Glomerular visceral epithelial cell (primary cell): ENCODE data around the gene ATP5IF1.

ENCODE experiments used
- DNase-seq: peaks from one replicate; pipeline ENCODE4 v3.0.0-alpha.2; 2016; ENCODE audit errors: extremely low spot score

The ATP5IF1 gene

GRCh38 chr1:28265577-28265976 lies 29.7 kb downstream of the ATP5IF1 start:
- DNase-seq = no peak

DNA sequence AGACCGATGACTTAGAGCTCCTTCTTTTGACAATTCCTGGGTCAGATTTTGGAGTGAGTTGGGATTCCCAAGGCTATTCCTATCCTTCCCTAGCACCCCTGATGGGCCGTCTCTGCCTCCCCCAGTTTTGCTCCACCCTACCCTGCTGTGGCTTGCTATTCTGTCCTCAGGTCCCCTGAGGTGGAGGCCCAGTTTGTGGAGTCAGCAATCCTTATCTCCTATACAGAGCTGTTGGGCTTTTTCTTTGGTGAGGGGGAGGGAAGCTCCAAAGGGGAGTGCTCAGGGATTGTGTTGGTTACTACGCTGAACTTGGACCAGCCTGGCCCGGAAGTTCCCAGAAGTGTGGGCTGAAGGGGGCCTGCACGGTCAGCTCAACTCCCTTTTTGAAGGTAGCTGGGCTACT lies 31.0 kb downstream of the ATP5IF1 start:
- DNase-seq = no peak

DNA sequence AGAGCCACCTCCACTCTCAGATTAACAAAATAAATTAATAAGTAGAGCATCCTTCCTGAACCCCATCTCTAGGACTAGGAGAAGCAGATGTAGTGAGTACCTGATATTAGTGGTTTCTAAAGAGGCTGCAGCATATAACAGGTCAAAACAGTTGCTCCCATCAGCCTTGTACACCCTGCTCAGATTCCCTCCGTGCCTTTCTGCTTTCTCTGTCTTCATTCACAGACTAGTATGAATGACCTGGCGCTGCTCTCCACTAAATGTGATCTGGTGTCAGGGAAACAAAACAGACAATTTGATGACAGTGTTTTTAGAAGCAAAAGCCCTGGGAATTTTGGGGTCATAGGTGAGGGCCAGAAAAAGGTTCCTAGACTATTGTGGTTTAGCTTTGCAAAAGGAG lies 31.7 kb downstream of the ATP5IF1 start:
- DNase-seq = no peak

DNA sequence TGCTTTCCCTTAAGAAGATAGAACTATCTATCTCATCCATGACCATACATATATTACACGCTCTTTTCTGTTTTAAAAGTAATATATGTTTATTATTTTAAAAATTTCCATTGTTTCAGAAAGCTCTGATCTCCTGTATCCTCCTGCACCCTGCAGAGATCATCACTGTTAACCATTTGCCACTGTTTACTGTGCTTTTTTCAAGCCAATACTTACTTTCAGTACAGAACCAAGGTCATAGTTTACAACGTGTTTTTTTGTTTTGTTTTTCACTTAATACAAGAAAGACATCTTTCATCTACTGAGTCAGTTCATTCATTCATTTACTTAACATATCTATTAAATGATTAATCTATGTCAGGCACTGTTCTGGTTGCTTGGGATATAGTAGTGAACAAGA lies 33.6 kb downstream of the ATP5IF1 start:
- DNase-seq = no peak

- no peak for DNase-seq
These were observed 36.4 kb downstream of the ATP5IF1 start for GRCh38 chr1:28272215-28272852.

- DNase-seq = peak; percentile 49
These were observed 37.4 kb downstream of the ATP5IF1 start for GRCh38 chr1:28273216-28273860.

DNA sequence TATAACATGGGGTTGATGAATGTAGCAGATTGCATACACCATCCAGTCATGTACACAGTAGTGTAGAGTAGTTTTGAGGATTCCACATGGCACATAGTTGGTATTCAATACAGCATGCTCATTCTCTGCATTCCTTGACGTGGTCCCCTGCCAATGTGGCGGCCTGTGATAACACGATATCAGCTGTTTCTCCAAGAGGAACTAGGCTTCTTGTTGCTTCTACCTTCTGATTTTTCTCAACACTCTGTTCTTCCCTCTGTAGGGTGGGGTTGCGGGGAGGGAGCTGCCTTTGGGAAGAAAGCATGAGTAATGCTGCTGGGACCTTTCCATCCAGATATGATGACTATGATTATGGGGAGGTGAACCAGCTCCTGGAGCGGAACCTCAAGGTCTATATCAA lies 42.8 kb downstream of the ATP5IF1 start:
- DNase-seq = no peak

DNA sequence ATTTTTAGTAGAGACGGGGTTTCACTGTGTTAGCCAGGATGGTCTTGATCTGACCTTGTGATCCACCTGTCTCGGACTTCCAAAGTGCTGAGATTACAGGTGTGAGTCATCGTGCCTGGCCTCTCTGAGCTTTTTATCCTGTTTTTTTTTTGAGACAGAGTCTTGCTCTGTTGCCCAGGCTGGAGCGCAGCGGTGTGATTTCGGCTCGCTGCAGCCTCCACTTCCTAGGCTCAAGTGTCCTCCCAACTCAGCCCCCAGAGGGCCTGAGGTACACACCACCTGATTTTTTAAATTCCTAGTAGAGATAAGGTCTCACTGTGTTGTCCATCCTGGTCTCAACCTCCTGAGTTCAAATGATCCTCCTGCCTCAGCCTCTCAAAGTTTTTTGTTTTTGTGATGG lies 43.8 kb downstream of the ATP5IF1 start:
- DNase-seq = no peak

- no peak for DNase-seq
These were observed 44.6 kb downstream of the ATP5IF1 start for GRCh38 chr1:28280501-28280900.

- no peak for DNase-seq
These were observed 45.1 kb downstream of the ATP5IF1 start for GRCh38 chr1:28280977-28281381.

GRCh38 chr1:28281608-28282425 lies 45.9 kb downstream of the ATP5IF1 start:
- no peak for DNase-seq

DNA sequence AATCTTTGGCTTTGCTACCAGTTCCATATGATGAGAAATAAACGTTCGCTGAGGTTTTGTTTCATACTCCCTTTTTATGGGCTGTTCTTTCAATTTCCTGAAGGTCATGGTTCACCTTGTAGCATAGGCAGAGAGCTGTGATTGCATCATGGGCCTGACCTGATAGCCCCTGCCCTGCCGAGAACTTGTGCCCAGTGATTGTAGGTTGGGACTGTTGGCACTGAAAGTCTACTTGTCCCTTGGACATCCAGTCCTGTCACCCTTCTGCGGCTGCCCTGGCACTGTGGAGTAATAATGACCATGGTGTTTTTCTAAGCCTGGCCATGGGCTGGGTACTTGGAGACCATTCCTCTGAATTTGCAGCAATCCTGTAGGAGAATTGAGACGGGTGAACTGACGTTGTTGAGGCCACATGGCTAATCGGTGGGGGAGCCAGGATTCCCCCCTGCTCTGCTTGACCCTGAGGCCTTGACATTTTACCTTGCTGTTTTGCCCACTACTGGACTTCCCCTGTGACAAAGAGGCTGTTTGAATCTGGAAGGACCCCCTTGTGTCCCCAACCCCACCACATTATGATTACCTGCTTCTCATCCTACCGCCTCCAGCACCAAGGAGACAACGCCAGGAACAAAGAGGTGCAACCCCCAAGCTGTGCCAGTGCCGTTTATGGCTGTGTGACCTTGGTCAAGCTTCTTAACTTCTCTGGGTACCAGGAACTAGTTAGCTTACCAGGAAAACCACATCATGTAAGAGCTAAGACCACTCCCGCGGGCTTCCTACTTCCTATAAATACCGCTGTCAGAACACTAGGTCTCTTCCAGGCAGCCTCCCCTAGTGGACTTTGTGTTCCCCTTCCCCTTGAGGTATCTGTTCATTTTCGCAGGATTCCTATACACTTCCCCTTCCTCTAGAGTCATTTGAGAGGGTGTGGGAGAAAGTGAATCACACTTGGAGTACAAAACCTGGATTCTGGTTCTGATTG lies 46.8 kb downstream of the ATP5IF1 start:
- DNase-seq = no peak

GRCh38 chr1:28286111-28286510 lies 50.2 kb downstream of the ATP5IF1 start:
- no peak for DNase-seq
